H1 (cell line): Measurements from ENCODE around the gene RNFT2. TPM values are rescaled to one million over a fixed set of nuclear protein-coding genes. Genes with fewer than 3 reads are reported as not detected.

Experiments
- CTCF ChIA-PET: fragments of 300-600 bp; sonication (Branson Sonifier 250); formaldehyde crosslinking; loops from one replicate; lab custom pipeline; 2021; ENCODE audit not compliant: partially characterized antibody; lab: Charles Lee
- POLR2A ChIA-PET: fragments of 300-600 bp; sonication (Branson Sonifier 250); formaldehyde crosslinking; loops from one replicate; lab custom pipeline; 2021; ENCODE audit warnings: inconsistent platforms; ENCODE audit not compliant: partially characterized antibody; lab: Charles Lee
- DNase-seq, 2 experiments: peaks; one replicate each; pipeline versions ENCODE4 v3.0.0 to v3.0.0-alpha.2; 2010 to 2022; ENCODE audit warnings: low spot score in 2 of 2, low read depth in 1 of 2, mixed read lengths in 1 of 2
- FAIRE-seq: peaks from 2 replicates; lab custom pipeline; 2011; peaks lifted over from hg19 to GRCh38; lab: Jason Lieb, UNC
- H2AFZ ChIP-seq: 2 replicates; pipeline ENCODE4 v1.8.1; 2012; ENCODE audit warnings: low read length, inconsistent platforms
- H2AK5ac ChIP-seq: 2 replicates; pipeline ENCODE4 v1.6.1; 2013; ENCODE audit warnings: low read depth, low read length
- H2BK120ac ChIP-seq: replicated peaks from 2 replicates; pipeline ENCODE3; 2013; ENCODE audit warnings: low read depth, low read length, inconsistent platforms
- H2BK12ac ChIP-seq: 2 replicates; pipeline ENCODE4 v1.6.1; 2013; ENCODE audit warnings: low read depth, low read length
- H2BK15ac ChIP-seq: 2 replicates; pipeline ENCODE4 v1.6.1; 2013; ENCODE audit warnings: low read length
- H2BK20ac ChIP-seq: 2 replicates; pipeline ENCODE4 v1.6.1; 2013; ENCODE audit warnings: low read length
- H2BK5ac ChIP-seq: 2 replicates; pipeline ENCODE4 v1.6.1; 2013; ENCODE audit warnings: low read depth, low read length
- H3K14ac ChIP-seq: 2 replicates; pipeline ENCODE4 v1.6.1; 2013; ENCODE audit warnings: inconsistent platforms; ENCODE audit not compliant: insufficient read length
- H3K18ac ChIP-seq: 2 replicates; pipeline ENCODE4 v1.6.1; 2013; ENCODE audit warnings: low read length; ENCODE audit errors: extremely low read depth
- H3K23ac ChIP-seq: 2 replicates; pipeline ENCODE4 v1.6.1; 2013; ENCODE audit warnings: inconsistent platforms; ENCODE audit not compliant: insufficient read length
- H3K23me2 ChIP-seq: 2 replicates; pipeline ENCODE4 v1.6.1; 2013; ENCODE audit warnings: low read depth, low read length
- H3K27ac ChIP-seq: 2 replicates; pipeline ENCODE4 v1.6.1; 2011; ENCODE audit warnings: low read depth, low read length, inconsistent platforms
- H3K27me3 ChIP-seq, 4 experiments: replicated peaks in 1 of 4; 1 replicate in 1 of 4; 2 replicates in 3 of 4; pipeline versions ENCODE4 v1.6.1 to v1.8.1; 2011 to 2013; ENCODE audit warnings: low read length in 3 of 4, mild to moderate bottlenecking in 3 of 4, inconsistent platforms in 2 of 4, mixed read lengths in 2 of 4, moderate library complexity in 1 of 4; ENCODE audit not compliant: control insufficient read depth in 3 of 4, insufficient read depth in 3 of 4; ENCODE audit errors: extremely low read depth in 1 of 4
- H3K36me3 ChIP-seq, 4 experiments: 2 replicates each; pipeline versions ENCODE4 v1.6.1 to v1.8.1; 2011 to 2013; ENCODE audit warnings: mild to moderate bottlenecking in 4 of 4, low read length in 3 of 4, moderate library complexity in 2 of 4, control low read depth in 1 of 4, inconsistent platforms in 1 of 4; ENCODE audit not compliant: insufficient read depth in 4 of 4, control insufficient read depth in 2 of 4
- H3K4ac ChIP-seq: replicated peaks from 2 replicates; pipeline ENCODE3; 2013; ENCODE audit warnings: low read length, low read depth, mixed read lengths, inconsistent platforms; ENCODE audit not compliant: insufficient read length
- H3K4me1 ChIP-seq, 4 experiments: replicated peaks in 1 of 4; 1 replicate in 1 of 4; 2 replicates in 3 of 4; pipeline versions ENCODE4 v1.6.1 to v1.8.1; 2011 to 2013; ENCODE audit warnings: low read length in 3 of 4, inconsistent platforms in 2 of 4, mixed read lengths in 1 of 4; ENCODE audit not compliant: insufficient read depth in 4 of 4, control insufficient read depth in 3 of 4
- H3K4me2 ChIP-seq, 2 experiments: 2 replicates each; pipeline versions ENCODE4 v1.6.1 to v1.8.1; 2011 to 2013; ENCODE audit warnings: low read depth in 2 of 2, low read length in 2 of 2, control low read depth in 1 of 2, inconsistent platforms in 1 of 2, mild to moderate bottlenecking in 1 of 2; ENCODE audit not compliant: insufficient read depth in 1 of 2
- H3K4me3 ChIP-seq, 4 experiments: fragments of 200-600, 300-600 bp in 1 of 4; sonication (generic), shearing (Covaris generic), sonication (Bioruptor Twin) in 1 of 4; 2 replicates each; pipeline versions ENCODE4 v1.5.1 to v1.8.1; 2011 to 2016; ENCODE audit warnings: low read length in 4 of 4, low read depth in 3 of 4, control low read depth in 2 of 4, inconsistent platforms in 2 of 4, mild to moderate bottlenecking in 2 of 4, mixed read lengths in 1 of 4, moderate library complexity in 1 of 4; ENCODE audit not compliant: insufficient read depth in 2 of 4; ENCODE audit errors: extremely low read depth in 1 of 4
- H3K56ac ChIP-seq: replicated peaks from 2 replicates; pipeline ENCODE3; 2013; ENCODE audit warnings: low read depth, mild to moderate bottlenecking, mixed read lengths, low read length, inconsistent platforms; ENCODE audit not compliant: insufficient read length
- H3K79me1 ChIP-seq: 2 replicates; pipeline ENCODE4 v1.6.1; 2013; ENCODE audit warnings: low read depth, low read length, control low read depth
- H3K79me2 ChIP-seq, 2 experiments: 2 replicates each; pipeline versions ENCODE4 v1.6.1 to v1.8.1; 2012 to 2013; ENCODE audit warnings: low read length in 2 of 2, mild to moderate bottlenecking in 2 of 2, inconsistent platforms in 1 of 2; ENCODE audit not compliant: insufficient read depth in 2 of 2, control insufficient read depth in 1 of 2
- H3K9ac ChIP-seq, 4 experiments: replicated peaks in 1 of 4; 1 replicate in 1 of 4; 2 replicates in 3 of 4; pipeline versions ENCODE4 v1.6.1 to v1.8.1; 2011 to 2013; ENCODE audit warnings: low read depth in 3 of 4, low read length in 3 of 4, control low read depth in 2 of 4, mild to moderate bottlenecking in 2 of 4, moderate library complexity in 2 of 4, inconsistent platforms in 1 of 4; ENCODE audit errors: extremely low read depth in 1 of 4
- H3K9me3 ChIP-seq, 2 experiments: 2 replicates each; pipeline versions ENCODE4 v1.6.1 to v1.8.1; 2012 to 2013; ENCODE audit warnings: mild to moderate bottlenecking in 2 of 2, moderate library complexity in 2 of 2, control low read depth in 1 of 2, inconsistent platforms in 1 of 2, low read depth in 1 of 2, low read length in 1 of 2, mixed read lengths in 1 of 2; ENCODE audit not compliant: insufficient read depth in 2 of 2
- H4K20me1 ChIP-seq, 2 experiments: replicated peaks in 1 of 2; 2 replicates each; pipeline versions ENCODE3 to v1.8.1; 2011 to 2013; ENCODE audit warnings: inconsistent platforms in 2 of 2, low read length in 2 of 2, mild to moderate bottlenecking in 1 of 2; ENCODE audit not compliant: insufficient read depth in 2 of 2, control insufficient read depth in 1 of 2
- H4K5ac ChIP-seq: 2 replicates; pipeline ENCODE4 v1.6.1; 2013; ENCODE audit warnings: low read length, low read depth, mixed read lengths, inconsistent platforms; ENCODE audit not compliant: insufficient read length
- H4K8ac ChIP-seq: 2 replicates; pipeline ENCODE4 v1.8.0; 2013; ENCODE audit warnings: mild to moderate bottlenecking, moderate library complexity, low read length, inconsistent platforms; ENCODE audit not compliant: insufficient read depth; ENCODE audit errors: extremely low read depth
- H4K91ac ChIP-seq: replicated peaks from 2 replicates; pipeline ENCODE3; 2013; ENCODE audit warnings: low read length, mixed read lengths, inconsistent platforms; ENCODE audit not compliant: insufficient read length
- ASH2L ChIP-seq: fragments of 200-600, 300-600 bp; sonication (generic); IDR thresholded peaks from one replicate; pipeline ENCODE4 v1.7.1; 2017; ENCODE audit warnings: low read length
- CHD1 ChIP-seq: IDR thresholded peaks from 2 replicates; pipeline ENCODE4 v1.6.1; 2012; ENCODE audit warnings: low read depth, low read length, improper control_type of control experiment
- EZH2 ChIP-seq: fragments of 200-600 bp; sonication (generic); IDR thresholded peaks from 2 replicates; pipeline ENCODE4 v1.7.1; 2012; ENCODE audit warnings: low read depth, mild to moderate bottlenecking, moderate library complexity, low read length, inconsistent platforms; ENCODE audit not compliant: severe bottlenecking
- HDAC2 ChIP-seq, 2 experiments: fragments of 300-600 bp in 1 of 2; sonication (generic) in 1 of 2; IDR thresholded peaks; 2 replicates each; pipeline ENCODE4 v1.6.1; 2011 to 2012; ENCODE audit warnings: low read depth in 2 of 2, low read length in 2 of 2, mild to moderate bottlenecking in 2 of 2, moderate library complexity in 2 of 2, borderline replicate concordance in 1 of 2, inconsistent platforms in 1 of 2
- KDM5A ChIP-seq: fragments of 200-600 bp; IDR thresholded peaks from 2 replicates; pipeline ENCODE4 v1.7.1; 2012; ENCODE audit warnings: mild to moderate bottlenecking, low read length, inconsistent platforms, mixed read lengths
- MAX ChIP-seq: IDR thresholded peaks from 2 replicates; pipeline ENCODE4 v1.6.1; 2012; ENCODE audit warnings: inconsistent platforms
- POLR2AphosphoS5 ChIP-seq: IDR thresholded peaks from 2 replicates; pipeline ENCODE4 v1.6.1; 2011; ENCODE audit warnings: low read depth, low read length
- SAP30 ChIP-seq: fragments of 300-600 bp; sonication (generic); IDR thresholded peaks from 2 replicates; pipeline ENCODE4 v1.7.1; 2012; ENCODE audit warnings: low read length, moderate library complexity, mild to moderate bottlenecking, inconsistent platforms; ENCODE audit not compliant: insufficient read depth, insufficient replicate concordance
- SIRT6 ChIP-seq: IDR thresholded peaks from one replicate; pipeline ENCODE4 v1.7.1; 2012; ENCODE audit warnings: low read length, inconsistent platforms
- SIX5 ChIP-seq: IDR thresholded peaks from 2 replicates; pipeline ENCODE4 v1.6.1; 2011; ENCODE audit warnings: mild to moderate bottlenecking, low read depth, low read length
- WGBS, 2 experiments: shearing (Covaris generic) in 1 of 2; methylation state at CpG; one replicate each; pipeline versions ENCODE4 v1.1.6 to v1.1.7; 2013 to 2015; ENCODE audit warnings: low lambda C conversion rate in 2 of 2, mixed read lengths in 2 of 2, inconsistent platforms in 1 of 2, low coverage in 1 of 2, missing lambda C conversion rate in 1 of 2; ENCODE audit not compliant: insufficient replicate concordance in 2 of 2, insufficient coverage in 1 of 2, insufficient read length in 1 of 2; ENCODE audit errors: extremely low coverage in 1 of 2, missing lambda C conversion rate in 1 of 2; 5-methylcytosine and 5-hydroxymethylcytosine counted together
- polyA plus RNA-seq, 7 experiments: library from polyadenylated mRNA; depleted of rRNA in 3 of 7; stranded (reverse) in 5 of 7; unstranded in 2 of 7; fragments of >200 nt in 5 of 7; fragments of 200-250 nt in 2 of 7; gene quantifications; 1 replicate in 5 of 7; 2 replicates in 1 of 7; 4 replicates in 1 of 7; pipeline versions ENCODE4 v1.2.1 to v1.2.3, GENCODE V29; 2011 to 2013; ENCODE audit warnings: missing spikeins in 2 of 7, mixed read lengths in 2 of 7
- total RNA-seq: library from RNA; stranded (reverse); fragmentation: NEBNext Ultra II Directional; extraction: Animal tissue kit (Norgen Biotek cat#: 25700); gene quantifications from 2 replicates; pipeline ENCODE4 v1.2.1, GENCODE V29; 2021
- TF ChIP-seq, protein P1 (sequence below), 3 experiments: IDR thresholded peaks; 1 replicate in 2 of 3; 2 replicates in 1 of 3; pipeline versions ENCODE4 v1.5.1 to v1.6.1; 2011; ENCODE audit warnings: low read length in 3 of 3, mild to moderate bottlenecking in 3 of 3, inconsistent platforms in 2 of 3, low read depth in 1 of 3, moderate library complexity in 1 of 3; ENCODE audit not compliant: insufficient read depth in 1 of 3; ENCODE audit errors: control extremely low read depth in 1 of 3

Gene RNFT2
- total and polyA plus RNA-seq, 2 of the 8 experiments (the other 6 are each of a cell fraction or from before 2014, with no cell fraction given), result 14.2 to 33.1 TPM

- no peaks in the 10 kb centered on the region for H3K4me1 ChIP-seq
- peaks cover 0 to 12% (median 6%) of the 10 kb centered on the region in 4 experiments; a peak in 3 of 8 replicates for H3K36me3 ChIP-seq
- ChIA-PET POLR2A (no interaction called here), CTCF (interaction anchor here (3.8 kb wide), 1 partner anchor 9 kb away, joined by 16 read pairs; no protein-coding TSS in a partner anchor)
- DNase-seq (no peak), FAIRE-seq (no peak)
- no peak overlapping the region for H2BK12ac ChIP-seq
- peaks cover 0 to 3% of the 10 kb centered on the region in 2 experiments for H4K20me1 ChIP-seq
- H4K91ac ChIP-seq, result no peak overlapping the region
- H4K8ac ChIP-seq, result no peak overlapping the region
- H3K4ac ChIP-seq, result no peak overlapping the region
- H3K56ac ChIP-seq, result no peak overlapping the region
- no peak overlapping the region for H3K18ac ChIP-seq
- H4K5ac ChIP-seq, result no peak overlapping the region
- no peak overlapping the region for H2BK120ac ChIP-seq
- H3K23me2 ChIP-seq, result no peaks in the 10 kb centered on the region
- no peak overlapping the region for H3K23ac ChIP-seq
- no peak overlapping the region for H3K4me2 ChIP-seq
- no peaks in the 10 kb centered on the region for H3K9me3 ChIP-seq
- H3K79me1 ChIP-seq, result no peaks in the 10 kb centered on the region
- 82% methylated on average over 4 of the region's 4 CpGs; no CpG with 5 or more reads in 1 of the 2 experiments for WGBS, 2 experiments
- H3K27me3 ChIP-seq, result no peaks in the 10 kb centered on the region
- H3K14ac ChIP-seq, result no peak overlapping the region
- no peak overlapping the region for H2AK5ac ChIP-seq
- no peak overlapping the region for H3K9ac ChIP-seq
- H2BK5ac ChIP-seq, result no peak overlapping the region
- no peak overlapping the region for H3K4me3 ChIP-seq
- no peak overlapping the region for H2AFZ ChIP-seq
- H3K79me2 ChIP-seq, result no peaks in the 10 kb centered on the region
- H2BK20ac ChIP-seq, result no peak overlapping the region
- H2BK15ac ChIP-seq, result no peak overlapping the region
- no peak overlapping the region for H3K27ac ChIP-seq
- TF ChIP-seq POLR2AphosphoS5, result no peak
- TF ChIP-seq SIRT6, result no peak
- TF ChIP-seq KDM5A, result no peak
- TF ChIP-seq MAX, result no peak
- TF ChIP-seq SAP30, result no peak
- no peak for TF ChIP-seq EZH2
- TF ChIP-seq, protein P1, sequence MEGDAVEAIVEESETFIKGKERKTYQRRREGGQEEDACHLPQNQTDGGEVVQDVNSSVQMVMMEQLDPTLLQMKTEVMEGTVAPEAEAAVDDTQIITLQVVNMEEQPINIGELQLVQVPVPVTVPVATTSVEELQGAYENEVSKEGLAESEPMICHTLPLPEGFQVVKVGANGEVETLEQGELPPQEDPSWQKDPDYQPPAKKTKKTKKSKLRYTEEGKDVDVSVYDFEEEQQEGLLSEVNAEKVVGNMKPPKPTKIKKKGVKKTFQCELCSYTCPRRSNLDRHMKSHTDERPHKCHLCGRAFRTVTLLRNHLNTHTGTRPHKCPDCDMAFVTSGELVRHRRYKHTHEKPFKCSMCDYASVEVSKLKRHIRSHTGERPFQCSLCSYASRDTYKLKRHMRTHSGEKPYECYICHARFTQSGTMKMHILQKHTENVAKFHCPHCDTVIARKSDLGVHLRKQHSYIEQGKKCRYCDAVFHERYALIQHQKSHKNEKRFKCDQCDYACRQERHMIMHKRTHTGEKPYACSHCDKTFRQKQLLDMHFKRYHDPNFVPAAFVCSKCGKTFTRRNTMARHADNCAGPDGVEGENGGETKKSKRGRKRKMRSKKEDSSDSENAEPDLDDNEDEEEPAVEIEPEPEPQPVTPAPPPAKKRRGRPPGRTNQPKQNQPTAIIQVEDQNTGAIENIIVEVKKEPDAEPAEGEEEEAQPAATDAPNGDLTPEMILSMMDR (IDR thresholded peaks at IDR 0.05; ENCODE audit: control extremely low read depth in 1 of 3, insufficient read depth in 1 of 3, low read depth in 1 of 3, low read length in 3 of 3), result no peak
- no peak for TF ChIP-seq SIX5
- TF ChIP-seq ASH2L, result no peak
- TF ChIP-seq CHD1, result no peak
- TF ChIP-seq HDAC2 (IDR thresholded peaks at IDR 0.05; ENCODE audit: borderline replicate concordance in 1 of 2, low read depth in 2 of 2, low read length in 2 of 2), result no peak
Observed at GRCh38 chr12:116750298-116750697, 12.2 kb downstream of the RNFT2 start.
